ENCODE data around the gene TM7SF3.

GRCh38 chr12:26961803-26962202 lies 52.4 kb downstream of the TM7SF3 start:
- TF ChIP-seq CTCF (conservative IDR thresholded peaks at IDR 0.05 in 1 of 2, IDR thresholded peaks at IDR 0.05 in 1 of 2; ENCODE audit: extremely low read depth in 1 of 2, insufficient read depth in 1 of 2, low read depth in 1 of 2, low read length in 2 of 2) (no peak), EZH2 (IDR thresholded peaks at IDR 0.05; ENCODE audit: borderline replicate concordance, low read length) (no peak)
